Left lobe of liver (tissue), 2 donors: ENCODE data around the gene MAN2A2. TPM values are rescaled to one million over a fixed set of nuclear protein-coding genes. Genes with fewer than 3 reads are reported as not detected.

Source experiments
- ATAC-seq: fragments of 200-7000 bp; cut with Tn5 transposase; one replicate; pipeline ENCODE4 v1.9.1; 2020; ENCODE audit warnings: mild to moderate bottlenecking, moderate library complexity
- DNase-seq: peaks from one replicate; pipeline ENCODE4 v3.0.0-alpha.2; 2020; ENCODE audit warnings: low spot score
- total RNA-seq: library from RNA; stranded (reverse); gene quantifications from one replicate; pipeline ENCODE4 v1.2.1, GENCODE V29; 2021
- donor health status: DM: no; HTN: no; CAD: no; lungs with moderate emphysema.
- donor health status: DM: no; HTN: yes; CAD: no.

Gene MAN2A2
- total RNA-seq, 1 donor from 2014 or later = 96.9 TPM

GRCh38 chr15:90957031-90957790 is 54.1 kb downstream of the MAN2A2 start:
- DNase-seq (no peak), ATAC-seq (peak; percentile 12)

- no peak for ATAC-seq
- no peak for DNase-seq
Measured at GRCh38 chr15:90957791-90958190, 54.7 kb downstream of the MAN2A2 start.

DNA sequence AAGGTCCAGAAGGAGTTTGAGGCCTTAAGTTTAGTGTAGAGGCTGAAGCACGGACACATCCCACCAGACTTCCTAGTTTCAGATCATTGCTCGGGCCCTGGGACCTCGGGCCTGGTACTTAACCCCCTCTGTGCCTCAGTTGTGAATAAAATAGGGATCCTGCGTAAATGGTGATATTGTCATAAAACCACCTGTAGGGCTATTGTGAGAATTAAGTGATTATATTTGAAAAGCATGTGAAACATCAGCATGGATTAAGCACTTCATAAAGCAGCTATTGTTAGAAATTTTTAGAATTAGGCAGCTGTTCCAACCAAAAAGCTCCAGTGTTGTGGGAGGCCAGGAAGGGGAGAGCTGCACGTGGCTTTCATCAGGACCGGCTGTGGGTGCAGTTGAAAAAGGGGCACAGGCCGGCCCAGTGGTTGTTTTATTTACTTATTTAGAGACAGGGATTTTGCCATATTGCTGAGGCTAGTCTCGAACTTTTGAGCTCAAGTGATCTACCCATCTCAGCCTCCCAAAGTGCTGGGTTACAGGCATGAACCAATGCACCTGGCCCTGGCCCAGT is 56.0 kb downstream of the MAN2A2 start:
- ATAC-seq (no peak), DNase-seq (no peak)

GRCh38 chr15:90959894-90960293 is 56.8 kb downstream of the MAN2A2 start:
- no peak for DNase-seq
- ATAC-seq = no peak

- peak; percentile 49 for ATAC-seq
- no peak for DNase-seq
Measured at GRCh38 chr15:90960298-90961091, 57.4 kb downstream of the MAN2A2 start.

- no peak for DNase-seq
- ATAC-seq = no peak
Measured at GRCh38 chr15:90962021-90962420, 58.9 kb downstream of the MAN2A2 start.

DNA sequence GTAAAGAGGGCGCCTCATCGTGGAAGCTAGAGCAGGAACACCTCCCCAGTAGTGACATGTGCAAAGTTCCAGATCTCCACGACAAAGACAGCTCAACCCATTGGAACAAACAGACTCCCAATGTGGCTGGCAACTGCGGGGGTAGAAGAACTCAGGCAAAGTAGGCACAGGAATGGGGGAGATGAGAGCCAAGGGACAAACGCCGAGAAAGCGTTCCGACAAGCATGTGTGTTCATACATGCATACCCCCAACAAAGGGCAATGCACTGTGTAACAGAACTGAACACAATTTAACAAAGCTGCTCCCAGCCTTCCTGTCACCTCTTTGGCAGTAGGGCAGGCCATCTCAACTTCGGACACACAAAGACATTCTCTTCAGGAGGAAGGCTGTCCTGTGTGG is 63.2 kb downstream of the MAN2A2 start:
- DNase-seq = no peak

DNA sequence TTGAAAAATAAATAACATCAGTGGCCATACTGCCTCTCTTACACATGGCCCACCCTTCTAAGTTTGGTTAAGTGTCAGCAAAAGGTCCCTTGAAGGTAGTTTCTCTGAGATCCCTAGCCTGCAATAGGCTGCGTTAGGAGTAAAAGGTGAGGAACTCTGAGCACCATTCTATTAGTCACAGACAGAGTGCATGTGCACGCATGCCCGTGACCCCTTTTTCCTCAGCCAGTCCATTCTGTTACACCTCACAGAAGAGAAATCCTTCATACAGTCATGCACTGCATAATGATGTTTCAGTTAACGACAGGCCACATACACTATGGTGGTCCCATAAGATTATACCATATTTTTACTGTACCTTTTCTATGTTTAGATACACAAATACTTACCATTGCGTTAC is 64.1 kb downstream of the MAN2A2 start:
- ATAC-seq (no peak), DNase-seq (no peak)

More for the DNA sequence above, 63.2 kb downstream of the MAN2A2 start:
- ATAC-seq = no peak

DNA sequence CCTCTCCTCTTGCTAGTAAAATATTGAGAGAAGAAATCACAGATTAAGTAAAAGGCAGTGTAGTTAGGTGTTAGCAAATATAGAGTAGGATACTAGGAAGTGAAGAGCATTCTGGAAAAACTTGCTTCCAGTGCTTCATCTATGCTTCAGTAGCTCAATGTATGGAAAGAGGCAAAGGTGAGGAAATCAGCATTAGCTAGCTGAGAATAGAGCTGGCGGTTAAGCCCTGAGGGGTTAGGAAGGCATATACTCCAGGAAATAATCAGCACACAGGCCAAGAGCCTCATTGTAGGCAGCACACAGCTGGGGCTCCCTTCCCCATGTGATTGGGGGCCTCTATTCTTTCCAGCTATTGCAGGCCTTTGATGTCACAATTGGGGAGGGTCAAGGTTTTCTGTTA is 65.3 kb downstream of the MAN2A2 start:
- no peak for ATAC-seq
- no peak for DNase-seq

- ATAC-seq (no peak), DNase-seq (no peak)
Measured at GRCh38 chr15:90970274-90970673, 67.2 kb downstream of the MAN2A2 start.

- ATAC-seq (no peak), DNase-seq (no peak)
Measured at GRCh38 chr15:90972133-90972532, 69.0 kb downstream of the MAN2A2 start.

Other genes starting within 250 kb of the MAN2A2 start
- 0.68 TPM for gene BLM, start 186.0 kb upstream of the MAN2A2 start, total RNA-seq
- 281 TPM for gene FURIN, start 34.7 kb upstream of the MAN2A2 start, total RNA-seq
- gene FES, start 18.8 kb upstream of the MAN2A2 start, total RNA-seq = 39.4 TPM
- gene HDDC3, start 29.2 kb downstream of the MAN2A2 start, total RNA-seq = 9.0 TPM
- 32.7 TPM for gene UNC45A, start 32.0 kb downstream of the MAN2A2 start, total RNA-seq
- 7.7 TPM for gene RCCD1, start 51.6 kb downstream of the MAN2A2 start, total RNA-seq
- 1.2 TPM for gene PRC1, start 91.2 kb downstream of the MAN2A2 start, total RNA-seq
- gene VPS33B, start 119.3 kb downstream of the MAN2A2 start, total RNA-seq = 4.5 TPM
- gene SV2B, start 197.0 kb downstream of the MAN2A2 start, total RNA-seq = 0.60 TPM